BJ (cell line): ENCODE data around the gene KCNIP2. TPM values are rescaled to one million over a fixed set of nuclear protein-coding genes. Genes with fewer than 3 reads are reported as not detected.

Experiments used
- CTCF ChIA-PET: fragments of 350-600 bp; formaldehyde crosslinking; extraction: SDS; loops from one replicate; lab custom pipeline; 2021; ENCODE audit warnings: antibody characterized with exemption, inconsistent platforms; lab: Yijun Ruan, JAX
- POLR2A ChIA-PET: fragments of 300-600 bp; sonication (Branson Sonifier 250); formaldehyde crosslinking; extraction: SDS; loops from one replicate; lab custom pipeline; 2021; ENCODE audit warnings: antibody characterized with exemption; lab: Charles Lee
- DNase-seq: peaks from one replicate; pipeline ENCODE4 v3.0.0-alpha.2; 2011; ENCODE audit warnings: low read depth
- H3K27me3 ChIP-seq: 2 replicates; pipeline ENCODE4 v1.6.0; 2011; ENCODE audit warnings: low read length; ENCODE audit not compliant: control insufficient read depth, insufficient read depth
- H3K36me3 ChIP-seq: 2 replicates; pipeline ENCODE4 v1.5.1; 2011; ENCODE audit warnings: low read length; ENCODE audit not compliant: control insufficient read depth, insufficient read depth
- H3K4me3 ChIP-seq: 2 replicates; pipeline ENCODE4 v1.5.1; 2011; ENCODE audit warnings: low read depth, mild to moderate bottlenecking, control low read depth, low read length
- polyA plus RNA-seq: library from polyadenylated mRNA; depleted of rRNA; stranded (reverse); fragments of >200 nt; gene quantifications from 2 replicates; pipeline ENCODE4 v1.2.3, GENCODE V29; 2011
- TF ChIP-seq, protein P1 (sequence below): IDR thresholded peaks from 2 replicates; pipeline ENCODE4 v1.5.1; 2011; ENCODE audit warnings: low read depth, mild to moderate bottlenecking, control low read depth, inconsistent platforms, low read length, moderate library complexity; ENCODE audit not compliant: insufficient read depth

Gene KCNIP2
- polyA plus RNA-seq, 1 experiment, result 0.38 TPM

DNA sequence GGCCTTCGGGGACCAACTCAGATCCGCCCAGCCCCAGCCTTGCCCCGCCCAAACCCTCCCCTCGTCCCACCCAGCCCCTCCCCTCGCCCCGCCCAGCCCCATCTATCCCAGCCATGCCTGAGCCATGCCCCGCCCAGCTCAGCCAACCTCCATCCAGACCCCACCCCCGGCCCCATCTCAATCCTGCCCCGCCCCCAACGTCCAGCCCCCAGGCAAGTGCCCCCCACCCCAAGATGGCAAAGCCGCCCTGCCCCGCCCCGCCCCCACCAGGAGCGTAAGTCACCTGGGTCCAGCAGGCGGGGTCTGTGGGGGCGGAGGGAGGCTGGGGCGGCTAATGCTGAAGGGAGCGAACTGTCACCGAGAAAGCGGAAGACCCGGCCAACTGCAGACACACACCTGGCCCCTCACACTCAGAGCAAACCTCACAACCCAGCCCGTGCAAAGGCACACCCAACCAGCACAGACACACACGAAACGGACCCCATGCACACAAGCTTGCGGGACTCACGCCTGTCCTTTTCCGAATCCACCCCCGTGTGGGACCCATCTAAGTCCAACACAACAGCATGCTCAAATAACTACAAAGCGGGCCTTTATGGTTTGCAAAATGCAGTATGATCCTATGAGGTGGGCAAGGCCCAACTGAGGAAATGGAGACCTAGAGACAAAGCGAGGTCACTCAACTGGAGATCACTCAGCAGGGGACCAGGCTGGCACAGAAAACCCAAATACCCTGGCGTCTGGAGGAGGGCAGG, 13.9 kb downstream of the KCNIP2 start:
- Histone ChIP-seq H3K4me3 (peak overlapping the region; percentile 45), H3K36me3 (peaks cover 3% of the 10 kb centered on the region), H3K27me3 (no peaks in the 10 kb centered on the region)
- ChIA-PET CTCF (interaction anchor here (6.2 kb wide), 1 partner anchor 11 kb away, joined by 23 read pairs; no protein-coding TSS in a partner anchor), POLR2A (interaction anchor here (1.2 kb wide), 1 partner anchor 10 kb away, joined by 11 read pairs; no protein-coding TSS in a partner anchor)
- TF ChIP-seq, protein P1, sequence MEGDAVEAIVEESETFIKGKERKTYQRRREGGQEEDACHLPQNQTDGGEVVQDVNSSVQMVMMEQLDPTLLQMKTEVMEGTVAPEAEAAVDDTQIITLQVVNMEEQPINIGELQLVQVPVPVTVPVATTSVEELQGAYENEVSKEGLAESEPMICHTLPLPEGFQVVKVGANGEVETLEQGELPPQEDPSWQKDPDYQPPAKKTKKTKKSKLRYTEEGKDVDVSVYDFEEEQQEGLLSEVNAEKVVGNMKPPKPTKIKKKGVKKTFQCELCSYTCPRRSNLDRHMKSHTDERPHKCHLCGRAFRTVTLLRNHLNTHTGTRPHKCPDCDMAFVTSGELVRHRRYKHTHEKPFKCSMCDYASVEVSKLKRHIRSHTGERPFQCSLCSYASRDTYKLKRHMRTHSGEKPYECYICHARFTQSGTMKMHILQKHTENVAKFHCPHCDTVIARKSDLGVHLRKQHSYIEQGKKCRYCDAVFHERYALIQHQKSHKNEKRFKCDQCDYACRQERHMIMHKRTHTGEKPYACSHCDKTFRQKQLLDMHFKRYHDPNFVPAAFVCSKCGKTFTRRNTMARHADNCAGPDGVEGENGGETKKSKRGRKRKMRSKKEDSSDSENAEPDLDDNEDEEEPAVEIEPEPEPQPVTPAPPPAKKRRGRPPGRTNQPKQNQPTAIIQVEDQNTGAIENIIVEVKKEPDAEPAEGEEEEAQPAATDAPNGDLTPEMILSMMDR, result no peak
- DNase-seq, result no peak

DNA sequence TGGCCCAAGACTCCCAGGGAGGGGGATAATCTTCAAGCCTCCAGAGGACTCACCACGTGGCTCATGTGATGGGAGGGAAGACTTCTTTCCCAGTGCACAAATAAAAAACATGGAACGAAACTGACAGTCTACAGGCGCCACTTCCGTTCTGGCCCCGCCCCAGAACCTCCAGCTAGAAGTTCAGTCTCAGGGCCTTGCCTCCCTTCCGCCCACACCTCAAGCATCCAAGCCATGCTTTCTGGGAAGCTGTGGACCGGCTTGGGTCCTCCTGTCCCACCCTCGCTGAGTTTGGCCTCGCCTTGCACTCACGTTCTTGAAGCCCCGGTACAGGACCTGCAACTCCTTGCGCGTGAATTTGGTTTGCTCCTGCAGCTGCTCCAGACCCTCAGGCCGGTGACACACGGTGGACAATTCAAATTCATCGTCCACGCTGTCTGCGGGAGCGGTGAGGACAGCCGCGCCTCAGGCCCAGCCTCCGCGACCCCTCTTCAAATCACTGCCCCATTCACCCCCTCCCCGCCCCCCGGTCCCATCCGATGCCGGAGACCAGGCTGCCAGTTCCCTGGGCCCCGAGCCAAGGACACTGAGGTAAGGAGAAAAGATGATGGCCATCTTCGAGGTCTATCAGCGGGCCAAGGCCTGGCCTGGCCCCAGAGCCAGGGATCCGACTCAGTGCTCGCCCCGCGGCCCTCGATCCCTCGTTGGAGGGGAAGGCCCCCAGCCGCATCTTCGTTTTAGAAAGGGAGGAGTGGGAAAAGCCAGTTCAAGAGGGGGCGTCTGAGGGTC, 14.6 kb downstream of the KCNIP2 start:
- peaks cover 3% of the 10 kb centered on the region for H3K36me3 ChIP-seq
- DNase-seq, result no peak
- H3K27me3 ChIP-seq, result no peaks in the 10 kb centered on the region
- ChIA-PET POLR2A (interaction anchor here (0.6 to 1.2 kb wide), 2 partner anchors 10 to 321 kb away, joined by 11 read pairs; no protein-coding TSS in a partner anchor), CTCF (interaction anchor here (6.2 kb wide), 1 partner anchor 12 kb away, joined by 23 read pairs; no protein-coding TSS in a partner anchor)
- H3K4me3 ChIP-seq, result 0 out of 2 replicates have a peak overlapping the region, but pooled peaks have one; percentile 5
- TF ChIP-seq, protein P1, result no peak

DNA sequence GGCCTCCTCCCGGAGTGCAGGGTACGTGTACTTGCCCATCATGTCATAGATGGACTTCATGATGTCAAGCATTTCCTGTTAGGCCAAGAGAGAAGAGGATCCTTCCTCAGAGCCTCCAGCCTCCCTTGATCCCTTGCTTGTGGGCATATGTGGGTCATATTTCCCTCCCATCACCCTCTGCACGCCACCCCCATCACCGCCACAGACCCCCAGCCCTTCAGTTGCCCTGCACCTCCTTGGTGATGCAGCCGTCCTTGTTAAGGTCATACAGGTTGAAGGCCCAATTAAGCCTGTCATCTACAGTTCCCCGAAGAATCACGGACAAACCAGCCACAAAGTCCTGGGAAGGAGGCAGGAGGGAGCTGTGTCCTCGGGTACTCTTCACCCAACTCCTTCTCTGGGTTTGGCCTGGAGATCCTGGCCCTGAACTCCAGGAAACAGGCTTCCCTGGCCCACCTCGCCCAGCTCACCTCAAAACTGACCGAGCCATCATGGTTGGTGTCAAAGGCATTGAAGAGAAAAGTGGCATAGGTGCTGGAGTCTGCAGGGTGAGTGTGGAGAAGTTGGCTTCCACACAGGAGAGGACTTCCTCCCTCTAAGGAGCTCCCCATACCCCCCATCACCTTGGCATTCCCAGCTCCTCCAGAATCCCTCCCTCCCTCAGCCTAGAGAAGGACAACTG, 15.5 kb downstream of the KCNIP2 start:
- no peak for DNase-seq
- H3K36me3 ChIP-seq, result peaks cover 3% of the 10 kb centered on the region
- no peak overlapping the region for H3K4me3 ChIP-seq
- no peaks in the 10 kb centered on the region for H3K27me3 ChIP-seq
- POLR2A ChIA-PET, result no interaction called here
- CTCF ChIA-PET, result interaction anchor here (2.1 to 6.2 kb wide), 2 partner anchors 8 to 13 kb away, joined by 6 to 23 read pairs; no protein-coding TSS in a partner anchor
- TF ChIP-seq, protein P1, result no peak

DNA sequence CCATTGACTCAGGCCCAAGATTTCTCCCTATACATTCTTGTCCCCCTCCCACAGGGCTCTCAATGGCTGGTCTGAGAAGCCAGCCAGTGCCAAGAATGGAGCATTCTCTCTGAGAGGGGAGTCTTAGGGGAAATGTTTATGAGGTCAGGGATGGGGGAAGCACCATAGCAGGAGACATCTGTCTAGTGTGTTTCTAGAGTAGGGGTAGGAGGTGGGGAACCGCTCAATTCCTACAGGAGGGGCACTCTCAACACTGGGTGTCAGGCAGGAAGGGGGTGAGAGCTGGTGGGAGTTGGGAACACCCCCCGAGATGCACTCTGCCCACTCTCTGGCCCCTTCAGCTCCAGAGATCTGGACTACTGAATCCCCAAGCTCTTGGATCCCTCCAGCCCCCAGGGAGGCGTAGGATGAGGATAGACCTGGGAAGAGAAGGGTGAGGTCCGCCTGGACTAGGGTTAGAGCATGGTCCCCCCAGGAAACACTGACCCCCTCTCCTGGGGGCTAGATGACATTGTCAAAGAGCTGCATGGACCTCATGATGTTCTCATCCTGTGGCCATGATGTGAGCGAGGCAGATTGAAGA, 16.7 kb downstream of the KCNIP2 start:
- CTCF ChIA-PET, result interaction anchor here (0.6 to 6.2 kb wide), 3 partner anchors 9 to 613 kb away, joined by 3 to 23 read pairs (median 6); no protein-coding TSS in a partner anchor
- POLR2A ChIA-PET, result no interaction called here
- DNase-seq, result no peak

More for the DNA sequence above, 16.7 kb downstream of the KCNIP2 start:
- peaks cover 3% of the 10 kb centered on the region for H3K36me3 ChIP-seq
- TF ChIP-seq, protein P1, result no peak
- no peaks in the 10 kb centered on the region for H3K27me3 ChIP-seq
- no peak overlapping the region for H3K4me3 ChIP-seq
